Measurements from ENCODE around the gene TNFRSF18. TPM values are rescaled to one million over a fixed set of nuclear protein-coding genes. Genes with fewer than 3 reads are reported as not detected.

TNFRSF18 gene
- total and polyA plus RNA-seq, 2 donors (not counting 3 experiments of a cell fraction or from before 2014, with no cell fraction given): not detected

DNA sequence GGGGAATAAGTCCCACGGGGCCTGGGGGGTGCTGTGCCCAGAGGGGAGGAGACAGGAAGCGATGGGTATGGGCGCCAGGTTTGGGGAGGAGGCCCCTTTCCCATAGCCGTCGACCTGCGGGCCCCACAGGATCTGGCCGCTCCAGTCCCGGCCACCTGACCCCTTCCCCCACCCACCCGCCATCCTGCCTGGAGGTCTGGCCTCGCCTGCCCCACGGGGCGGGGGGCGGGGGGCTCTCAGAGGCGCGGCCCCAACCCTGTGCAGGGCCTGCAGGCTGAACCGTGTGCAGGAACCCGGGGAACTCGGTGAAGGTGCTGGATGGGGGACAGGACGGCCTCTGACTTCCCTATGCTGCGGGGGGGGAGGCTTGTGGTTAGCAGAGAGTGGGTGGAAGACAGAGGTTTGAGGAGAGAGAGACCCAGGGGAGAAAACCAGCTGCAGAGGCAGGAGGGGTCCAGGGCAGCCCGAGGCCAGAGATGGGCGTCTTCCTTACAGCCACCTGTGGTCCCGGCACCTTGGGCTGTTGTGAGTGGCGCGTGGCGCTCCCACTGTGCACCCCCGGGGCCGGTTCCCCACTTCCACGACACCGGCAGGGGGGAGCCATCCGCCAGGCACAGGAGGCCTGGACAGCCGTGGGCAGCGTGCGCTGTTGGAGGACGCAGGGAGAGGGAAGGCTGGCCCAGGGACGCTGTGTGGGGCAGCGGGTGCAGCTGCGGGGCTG is 2.5 kb upstream of the TNFRSF18 start:
- no peak overlapping the region for H3K27ac ChIP-seq (ENCODE audit: insufficient read depth, low read depth, low read length)
- POLR2A ChIA-PET: no interaction called here

More for the DNA sequence above, 2.5 kb upstream of the TNFRSF18 start:
- TF ChIP-seq, protein P1, sequence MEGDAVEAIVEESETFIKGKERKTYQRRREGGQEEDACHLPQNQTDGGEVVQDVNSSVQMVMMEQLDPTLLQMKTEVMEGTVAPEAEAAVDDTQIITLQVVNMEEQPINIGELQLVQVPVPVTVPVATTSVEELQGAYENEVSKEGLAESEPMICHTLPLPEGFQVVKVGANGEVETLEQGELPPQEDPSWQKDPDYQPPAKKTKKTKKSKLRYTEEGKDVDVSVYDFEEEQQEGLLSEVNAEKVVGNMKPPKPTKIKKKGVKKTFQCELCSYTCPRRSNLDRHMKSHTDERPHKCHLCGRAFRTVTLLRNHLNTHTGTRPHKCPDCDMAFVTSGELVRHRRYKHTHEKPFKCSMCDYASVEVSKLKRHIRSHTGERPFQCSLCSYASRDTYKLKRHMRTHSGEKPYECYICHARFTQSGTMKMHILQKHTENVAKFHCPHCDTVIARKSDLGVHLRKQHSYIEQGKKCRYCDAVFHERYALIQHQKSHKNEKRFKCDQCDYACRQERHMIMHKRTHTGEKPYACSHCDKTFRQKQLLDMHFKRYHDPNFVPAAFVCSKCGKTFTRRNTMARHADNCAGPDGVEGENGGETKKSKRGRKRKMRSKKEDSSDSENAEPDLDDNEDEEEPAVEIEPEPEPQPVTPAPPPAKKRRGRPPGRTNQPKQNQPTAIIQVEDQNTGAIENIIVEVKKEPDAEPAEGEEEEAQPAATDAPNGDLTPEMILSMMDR (IDR thresholded peaks at IDR 0.05; ENCODE audit: extremely low read depth in 1 of 2, insufficient read depth in 1 of 2, low read depth in 1 of 2, low read length in 2 of 2): no peak
- no peak for TF ChIP-seq FOS (IDR thresholded peaks at IDR 0.05; ENCODE audit: borderline replicate concordance, insufficient read depth, low read length)
- TF ChIP-seq POLR2AphosphoS5 (IDR thresholded peaks at IDR 0.05; ENCODE audit: insufficient read depth, low read depth, low read length): no peak
- TF ChIP-seq MYC (IDR thresholded peaks at IDR 0.05; ENCODE audit: low read depth, low read length): no peak
- TF ChIP-seq GATA2 (IDR thresholded peaks at IDR 0.05; ENCODE audit: insufficient read depth, insufficient read length, low read depth, low read length): no peak
- no peak for TF ChIP-seq POLR2A (IDR thresholded peaks at IDR 0.05; ENCODE audit: low read depth, low read length)
- TF ChIP-seq, protein P2, sequence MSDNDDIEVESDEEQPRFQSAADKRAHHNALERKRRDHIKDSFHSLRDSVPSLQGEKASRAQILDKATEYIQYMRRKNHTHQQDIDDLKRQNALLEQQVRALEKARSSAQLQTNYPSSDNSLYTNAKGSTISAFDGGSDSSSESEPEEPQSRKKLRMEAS (IDR thresholded peaks at IDR 0.05; ENCODE audit: insufficient read depth, insufficient read length): no peak
- no peak for TF ChIP-seq JUN (IDR thresholded peaks at IDR 0.05; ENCODE audit: borderline replicate concordance, insufficient read depth, insufficient read length, low read depth)
- TF ChIP-seq EZH2 (IDR thresholded peaks at IDR 0.05; ENCODE audit: borderline replicate concordance, low read depth, low read length, severe bottlenecking): no peak
- Histone ChIP-seq H3K9ac (replicated peaks; ENCODE audit: extremely low read depth, insufficient read depth, low read length) (no peak overlapping the region), H4K20me1 (replicated peaks; ENCODE audit: control insufficient read depth, extremely low read depth, insufficient read depth, low read length) (no peaks in the 10 kb centered on the region), H3K9me3 (replicated peaks; ENCODE audit: control insufficient read depth, insufficient read depth, low read length) (no peaks in the 10 kb centered on the region), H3K4me1 (ENCODE audit: control insufficient read depth, extremely low read depth, insufficient read depth, low read length) (no peaks in the 10 kb centered on the region), H3K79me2 (ENCODE audit: control insufficient read depth, insufficient read depth, low read length) (no peaks in the 10 kb centered on the region), H2AFZ (ENCODE audit: low read depth, low read length) (no peak overlapping the region), H3K27me3 (ENCODE audit: control insufficient read depth in 2 of 2, insufficient read depth in 2 of 2, low read length in 2 of 2) (peaks cover 3 to 15% of the 10 kb centered on the region in 2 experiments), H3K4me2 (ENCODE audit: insufficient read depth, low read length) (no peak overlapping the region), H3K4me3 (replicated peaks in 1 of 3; ENCODE audit: insufficient read depth in 1 of 3, low read depth in 1 of 3, low read length in 3 of 3) (no peak overlapping the region), H3K9me1 (replicated peaks; ENCODE audit: control insufficient read depth, extremely low read depth, insufficient read depth, low read length) (no peaks in the 10 kb centered on the region), H3K36me3 (ENCODE audit: control insufficient read depth in 2 of 2, extremely low read depth in 1 of 2, insufficient read depth in 2 of 2, low read length in 2 of 2) (no peaks in the 10 kb centered on the region)
- CTCF ChIA-PET: no interaction called here
- DNase-seq (ENCODE audit: low read depth, low spot score): no peak
- no TSS peak for BruUV-seq (replicated peaks)
- FAIRE-seq: no peak
- intact Hi-C loops (cut with micrococcal nuclease): no loop called here
- dilution Hi-C loops (cut with MboI; ENCODE audit: extremely low pct_ligation_motif_present, low sequenced_read_pairs): no loop called here

All from endothelial cell of umbilical vein (primary cell).